IPS-15b (cell line): ENCODE measurements around the gene ZFYVE28.

Source experiments
- H3K27me3 ChIP-seq: one replicate; pipeline ENCODE4 v1.6.1; 2013; ENCODE audit warnings: low read length; ENCODE audit not compliant: control insufficient read depth, insufficient read depth
- H3K36me3 ChIP-seq: one replicate; pipeline ENCODE4 v1.6.1; 2013; ENCODE audit warnings: low read length; ENCODE audit not compliant: control insufficient read depth, insufficient read depth
- H3K4me1 ChIP-seq: one replicate; pipeline ENCODE4 v1.6.1; 2013; ENCODE audit warnings: mild to moderate bottlenecking, low read length; ENCODE audit not compliant: control insufficient read depth, insufficient read depth
- H3K4me3 ChIP-seq: one replicate; pipeline ENCODE4 v1.5.1; 2013; ENCODE audit warnings: low read depth, low read length
- H3K9ac ChIP-seq: one replicate; pipeline ENCODE4 v1.6.1; 2013; ENCODE audit warnings: low read depth, mild to moderate bottlenecking, low read length
- H3K9me3 ChIP-seq: one replicate; pipeline ENCODE4 v1.6.1; 2013; ENCODE audit warnings: mild to moderate bottlenecking, low read length; ENCODE audit not compliant: control insufficient read depth, insufficient read depth

The ZFYVE28 gene

GRCh38 chr4:2290974-2291704 is 127.3 kb downstream of the ZFYVE28 start:
- Histone ChIP-seq H3K4me3 (no peak overlapping the region), H3K36me3 (no peaks in the 10 kb centered on the region), H3K9ac (no peak overlapping the region), H3K27me3 (no peaks in the 10 kb centered on the region), H3K4me1 (no peaks in the 10 kb centered on the region), H3K9me3 (no peaks in the 10 kb centered on the region)

DNA sequence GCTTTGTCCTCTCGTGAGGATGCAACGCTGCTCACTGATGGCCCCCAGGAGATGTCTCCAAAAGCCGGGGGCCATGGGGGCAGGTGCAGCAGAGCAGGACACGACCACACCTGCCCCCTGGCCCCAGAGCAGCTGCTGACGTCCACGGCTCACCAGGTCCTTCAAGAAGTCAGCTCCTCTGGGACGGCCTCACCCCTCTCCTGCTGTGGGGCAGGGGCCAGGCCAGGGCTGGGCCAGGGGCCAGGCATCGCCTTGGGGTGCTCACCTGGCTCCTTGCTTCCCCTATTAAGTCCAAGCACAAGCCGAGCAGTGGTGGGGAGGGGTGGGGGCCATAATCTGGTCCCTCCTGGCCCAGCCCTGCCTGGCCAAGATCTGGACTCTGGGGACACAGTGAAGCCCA is 128.0 kb downstream of the ZFYVE28 start:
- no peaks in the 10 kb centered on the region for H3K27me3 ChIP-seq
- H3K4me3 ChIP-seq = no peak overlapping the region
- H3K9ac ChIP-seq = no peak overlapping the region
- no peaks in the 10 kb centered on the region for H3K9me3 ChIP-seq
- no peaks in the 10 kb centered on the region for H3K4me1 ChIP-seq
- no peaks in the 10 kb centered on the region for H3K36me3 ChIP-seq

GRCh38 chr4:2289955-2290333 is 128.5 kb downstream of the ZFYVE28 start:
- H3K9ac ChIP-seq = no peak overlapping the region
- H3K4me1 ChIP-seq = no peaks in the 10 kb centered on the region
- H3K36me3 ChIP-seq = no peaks in the 10 kb centered on the region
- no peaks in the 10 kb centered on the region for H3K27me3 ChIP-seq
- no peaks in the 10 kb centered on the region for H3K9me3 ChIP-seq
- H3K4me3 ChIP-seq = no peak overlapping the region

- Histone ChIP-seq H3K4me3 (no peak overlapping the region), H3K9me3 (no peaks in the 10 kb centered on the region), H3K4me1 (no peaks in the 10 kb centered on the region), H3K27me3 (no peaks in the 10 kb centered on the region), H3K9ac (no peak overlapping the region), H3K36me3 (no peaks in the 10 kb centered on the region)
Measured at GRCh38 chr4:2289311-2289954, 129.0 kb downstream of the ZFYVE28 start.

DNA sequence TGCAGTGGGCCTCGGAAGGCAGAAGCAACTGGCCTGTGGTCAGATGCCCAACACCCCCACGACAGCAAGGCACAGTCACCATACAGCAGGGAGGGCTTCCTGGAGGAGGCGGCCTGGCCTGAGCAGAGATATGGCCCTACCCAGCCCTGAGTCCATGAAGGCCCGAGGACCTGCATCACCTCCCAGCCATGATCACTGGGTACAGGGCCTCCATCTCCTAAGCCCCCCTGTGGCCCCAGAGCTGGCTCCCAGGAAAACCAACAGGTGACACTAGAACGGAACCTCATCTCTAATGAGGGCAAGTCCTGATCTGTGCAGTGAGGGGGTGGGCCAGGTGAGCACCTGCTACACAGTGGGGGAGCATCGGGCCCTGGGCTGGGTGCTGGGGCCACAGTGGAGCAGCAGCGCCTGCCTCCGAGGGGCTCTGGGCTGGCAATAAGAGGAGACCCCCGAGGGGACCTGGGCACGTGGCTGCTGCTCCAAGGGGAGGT is 130.3 kb downstream of the ZFYVE28 start:
- Histone ChIP-seq H3K9me3 (no peaks in the 10 kb centered on the region), H3K4me3 (no peak overlapping the region), H3K4me1 (no peaks in the 10 kb centered on the region), H3K9ac (no peak overlapping the region), H3K27me3 (no peaks in the 10 kb centered on the region), H3K36me3 (no peaks in the 10 kb centered on the region)

DNA sequence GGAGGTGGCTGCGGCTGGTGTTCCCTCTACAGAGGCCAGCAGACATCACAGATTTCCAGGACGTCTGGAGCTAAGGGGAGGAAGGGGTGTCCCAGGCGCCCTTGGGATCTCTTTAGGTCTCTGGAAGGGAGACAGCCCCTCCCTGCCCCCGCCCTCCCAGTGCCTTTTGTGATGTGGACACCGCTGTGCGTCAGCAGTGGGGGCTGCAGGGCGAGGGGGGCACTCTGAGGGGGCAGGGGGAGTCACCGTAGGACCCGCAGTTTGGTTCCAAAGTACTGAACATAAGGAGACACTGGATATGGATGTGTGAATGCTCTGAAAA is 130.9 kb downstream of the ZFYVE28 start:
- Histone ChIP-seq H3K9me3 (no peaks in the 10 kb centered on the region), H3K27me3 (no peaks in the 10 kb centered on the region), H3K36me3 (no peaks in the 10 kb centered on the region), H3K9ac (no peak overlapping the region), H3K4me3 (no peak overlapping the region), H3K4me1 (no peaks in the 10 kb centered on the region)

DNA sequence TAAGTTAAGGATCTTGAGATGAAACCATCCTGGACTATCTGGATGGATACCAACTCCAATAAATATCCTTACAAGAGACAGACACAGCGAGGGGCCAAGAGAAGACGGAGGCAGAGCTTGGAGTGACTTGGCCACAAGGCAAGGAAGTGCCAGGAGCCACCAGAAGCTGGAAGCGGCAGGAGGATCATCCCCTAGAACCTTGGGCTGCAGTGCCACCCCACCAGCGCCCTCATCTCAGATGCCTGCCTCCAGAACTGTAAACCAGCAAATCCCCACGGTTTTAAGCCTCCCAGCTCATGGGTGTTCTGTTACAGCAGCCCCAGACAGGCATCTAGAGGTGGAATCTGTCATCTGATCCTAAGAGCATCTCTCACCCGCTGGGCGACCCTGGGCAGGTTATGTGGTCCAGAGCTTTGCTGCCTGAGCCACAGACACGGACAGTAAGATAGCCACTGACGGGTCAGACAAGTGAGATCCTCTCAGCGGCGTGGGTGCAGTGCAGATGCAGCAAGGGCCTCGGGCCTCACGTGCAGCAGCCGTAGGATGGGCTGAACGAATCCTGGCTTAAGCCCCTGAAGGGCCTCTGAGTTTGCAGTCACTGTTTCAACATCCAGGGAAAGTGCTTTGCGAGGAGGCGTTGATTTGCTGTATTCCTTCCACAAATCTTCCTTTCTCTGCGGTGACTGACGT is 131.4 kb downstream of the ZFYVE28 start:
- Histone ChIP-seq H3K9me3 (no peaks in the 10 kb centered on the region), H3K4me1 (no peaks in the 10 kb centered on the region), H3K36me3 (no peaks in the 10 kb centered on the region), H3K4me3 (no peak overlapping the region), H3K27me3 (no peaks in the 10 kb centered on the region), H3K9ac (no peak overlapping the region)

- Histone ChIP-seq H3K9me3 (no peaks in the 10 kb centered on the region), H3K4me1 (no peaks in the 10 kb centered on the region), H3K4me3 (no peak overlapping the region), H3K36me3 (no peaks in the 10 kb centered on the region), H3K27me3 (no peaks in the 10 kb centered on the region), H3K9ac (no peak overlapping the region)
Measured at GRCh38 chr4:2285613-2286381, 132.6 kb downstream of the ZFYVE28 start.

GRCh38 chr4:2284934-2285612 is 133.4 kb downstream of the ZFYVE28 start:
- no peak overlapping the region for H3K9ac ChIP-seq
- no peaks in the 10 kb centered on the region for H3K9me3 ChIP-seq
- no peak overlapping the region for H3K4me3 ChIP-seq
- H3K36me3 ChIP-seq = no peaks in the 10 kb centered on the region
- no peaks in the 10 kb centered on the region for H3K4me1 ChIP-seq
- no peaks in the 10 kb centered on the region for H3K27me3 ChIP-seq

- H3K36me3 ChIP-seq = no peaks in the 10 kb centered on the region
- no peaks in the 10 kb centered on the region for H3K9me3 ChIP-seq
- no peak overlapping the region for H3K9ac ChIP-seq
- no peaks in the 10 kb centered on the region for H3K27me3 ChIP-seq
- no peaks in the 10 kb centered on the region for H3K4me1 ChIP-seq
- H3K4me3 ChIP-seq = no peak overlapping the region
Measured at GRCh38 chr4:2284161-2284933, 134.1 kb downstream of the ZFYVE28 start.
